ENCODE data around the gene BIK.

Gene BIK

DNA sequence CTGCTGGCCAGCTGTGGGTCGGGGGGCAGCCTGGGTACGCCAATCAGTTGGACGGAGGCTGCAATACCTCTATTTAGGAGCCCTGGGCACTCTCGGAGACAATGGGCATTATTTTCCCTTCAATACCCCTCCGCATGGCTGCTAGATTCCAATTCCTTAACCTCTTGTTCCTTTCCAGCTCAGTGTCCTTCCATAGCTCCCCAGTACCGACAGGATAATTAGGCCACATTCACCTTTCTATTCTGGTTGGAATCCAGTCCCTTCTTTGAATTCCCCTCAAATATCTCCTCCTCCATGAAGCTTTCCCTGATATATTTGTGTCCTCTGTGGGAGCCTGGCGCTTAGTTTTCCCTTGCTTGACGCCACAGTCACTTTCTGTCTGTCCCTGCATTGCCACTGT lies 4.2 kb upstream of the BIK start:
- no peak for DNase-seq

GRCh38 chr22:43109511-43109910 lies 1.0 kb upstream of the BIK start:
- no peak for DNase-seq

DNA sequence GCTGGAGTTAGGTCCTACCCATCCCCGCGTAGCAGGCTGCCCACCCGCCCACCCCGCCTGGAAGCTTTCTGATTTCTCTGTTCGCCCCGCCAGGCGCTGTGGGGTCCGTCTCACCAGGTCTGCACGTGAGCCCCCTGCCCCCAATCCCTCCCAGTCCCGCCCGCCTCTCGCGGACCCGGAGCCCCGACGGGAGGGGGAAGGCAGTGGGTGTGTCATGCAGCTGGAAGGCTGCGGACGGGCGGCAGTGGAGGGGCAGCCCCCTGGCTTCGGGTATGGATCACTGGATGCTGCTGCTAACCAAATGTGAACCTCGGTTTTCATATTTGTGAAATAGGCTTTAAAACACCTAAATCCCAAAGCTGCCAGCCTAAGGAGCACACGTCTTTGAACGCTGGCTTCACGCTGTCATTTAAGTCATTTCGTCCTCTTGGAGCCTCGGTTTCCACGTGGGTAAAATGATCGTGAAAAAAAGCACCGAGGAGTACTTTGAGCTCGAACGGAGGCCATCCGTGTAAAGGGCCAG lies 568 bp upstream of the BIK start:
- DNase-seq = no peak

DNA sequence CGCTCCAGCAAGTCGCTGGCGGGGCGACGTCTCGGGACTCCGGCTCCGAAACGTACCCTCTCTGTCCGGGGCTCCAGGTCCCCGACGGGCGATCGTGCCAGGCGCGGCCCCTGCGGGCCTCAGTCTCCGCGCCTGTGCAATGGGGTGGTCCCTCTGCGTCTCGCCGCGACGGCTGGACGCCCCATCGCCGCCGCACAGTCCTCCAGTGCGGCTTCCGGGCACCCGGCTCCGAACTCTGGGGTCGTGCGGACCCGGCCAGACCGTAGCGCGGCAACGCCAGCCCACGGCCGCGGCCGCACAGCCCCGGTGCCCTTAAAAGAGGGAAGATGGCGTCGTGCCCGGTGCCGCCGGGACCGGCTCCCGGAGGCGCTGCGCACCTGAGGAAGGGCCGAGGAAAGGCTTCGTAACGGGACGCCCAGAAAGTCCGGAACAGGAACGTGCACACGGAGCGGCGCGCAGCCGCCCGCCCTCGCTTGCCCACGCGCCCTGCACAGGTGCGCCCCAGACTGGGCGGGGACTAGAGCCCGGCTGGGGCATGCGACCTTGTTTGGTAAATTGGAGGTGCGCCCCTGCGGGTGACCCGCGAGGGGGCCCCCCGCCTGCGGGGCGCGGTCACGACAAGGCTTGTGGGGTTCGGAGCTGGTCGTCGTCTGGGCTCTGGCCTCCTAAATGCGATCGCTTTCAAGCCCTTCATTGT lies 525 bp downstream of the BIK start:
- peak; percentile 29 for DNase-seq

- no peak for DNase-seq
Observed at GRCh38 chr22:43113526-43114251, 3.1 kb downstream of the BIK start.

DNA sequence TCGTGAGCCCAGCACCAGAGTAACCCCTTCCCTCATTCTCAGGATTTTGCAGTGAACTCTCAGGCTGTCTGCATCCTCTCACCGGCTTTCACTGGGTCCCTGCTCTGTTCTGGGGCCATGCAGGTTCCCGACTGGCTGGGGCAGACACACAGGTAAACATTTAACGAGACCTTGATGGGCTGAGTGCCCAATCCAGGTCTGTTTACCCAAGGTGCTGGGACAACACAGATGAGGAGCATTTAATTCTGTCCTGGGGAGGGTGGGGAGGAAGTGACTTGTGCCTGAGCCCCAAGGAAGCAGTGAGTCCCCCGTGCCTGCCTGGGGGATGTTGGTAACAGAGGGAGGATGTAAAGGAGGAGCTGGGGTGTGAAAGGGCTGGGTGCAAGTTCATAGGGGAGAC lies 4.4 kb downstream of the BIK start:
- DNase-seq = no peak

DNA sequence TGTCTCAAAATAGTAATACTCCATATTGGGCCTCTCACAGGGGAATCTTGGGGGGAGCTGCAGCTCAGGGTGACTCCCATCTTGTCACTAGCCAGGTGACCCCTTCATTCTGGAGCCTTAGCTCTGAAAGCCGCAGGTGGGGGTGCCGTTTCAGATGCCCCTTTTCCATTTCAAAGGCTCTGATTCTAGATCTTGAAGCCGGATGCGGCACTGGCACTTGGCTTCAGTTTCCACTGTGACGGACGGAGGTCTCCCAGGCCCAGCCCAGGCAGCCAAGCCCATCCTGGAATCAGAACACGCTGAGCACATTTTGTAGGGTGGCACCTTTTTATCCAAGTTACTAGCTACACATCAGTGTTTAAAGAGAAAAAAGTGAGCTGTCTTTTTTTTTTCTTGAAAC lies 6.4 kb downstream of the BIK start:
- no peak for DNase-seq

- no peak for DNase-seq
Observed at GRCh38 chr22:43118024-43118849, 7.7 kb downstream of the BIK start.

DNA sequence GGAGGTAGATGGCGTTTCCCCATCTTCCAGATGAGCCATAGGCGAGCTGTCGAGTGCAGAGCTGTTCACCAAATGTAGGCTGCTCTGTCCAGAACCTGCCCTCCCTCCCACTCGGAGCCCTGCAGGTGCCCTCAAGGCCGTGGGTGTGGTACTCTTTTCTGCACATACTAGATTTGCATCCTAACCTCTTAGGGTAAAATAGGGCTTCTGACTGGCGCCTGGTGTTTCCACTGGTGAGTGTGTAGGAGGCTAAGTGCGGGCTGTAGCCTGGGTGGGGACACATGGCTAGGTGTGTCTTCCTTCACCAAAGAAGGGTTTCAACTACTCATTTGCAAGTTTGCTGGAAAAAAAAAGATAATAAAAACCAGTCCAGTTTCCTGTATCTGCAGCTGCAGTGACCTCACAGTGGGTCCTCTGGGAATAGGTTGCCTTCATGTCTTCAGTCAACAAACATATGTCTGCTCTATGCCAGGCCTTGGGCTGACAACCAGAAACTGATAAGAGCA lies 8.5 kb downstream of the BIK start:
- no peak for DNase-seq

GRCh38 chr22:43126501-43127165 lies 16.1 kb downstream of the BIK start:
- no peak for DNase-seq

DNA sequence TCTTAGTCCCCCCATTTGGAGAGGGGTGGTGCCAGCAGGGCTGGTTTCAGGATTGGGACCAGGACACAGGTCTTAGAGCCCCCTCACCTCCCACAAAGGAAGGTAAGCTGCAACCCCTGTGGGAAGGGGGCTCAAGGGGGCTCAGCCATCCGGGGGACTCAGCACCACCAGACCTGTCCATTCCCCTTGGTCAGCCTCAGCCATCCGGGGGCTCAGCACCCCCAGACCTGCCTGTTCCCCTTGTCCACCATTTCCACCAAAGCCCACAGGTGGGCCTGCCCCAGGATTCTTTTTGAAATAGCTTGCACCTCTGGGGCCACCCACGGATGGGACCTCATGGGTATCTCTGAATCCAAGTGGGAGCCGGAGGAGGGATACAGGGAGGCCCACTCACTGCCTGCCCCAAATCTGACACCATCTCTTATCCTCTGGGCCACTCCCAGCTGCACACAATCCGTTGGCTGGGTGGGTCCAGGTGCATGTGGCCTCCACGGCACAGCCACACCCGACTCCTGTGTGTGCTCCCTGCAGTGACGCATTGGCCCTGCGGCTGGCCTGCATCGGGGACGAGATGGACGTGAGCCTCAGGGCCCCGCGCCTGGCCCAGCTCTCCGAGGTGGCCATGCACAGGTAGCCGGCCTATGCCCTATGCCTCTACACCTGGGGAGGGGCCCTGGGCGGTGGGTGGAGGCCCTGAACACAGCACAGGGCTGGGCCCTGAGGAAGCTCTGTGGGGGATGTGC lies 16.8 kb downstream of the BIK start:
- DNase-seq = no peak

- no peak for DNase-seq
Observed at GRCh38 chr22:43128116-43128515, 17.6 kb downstream of the BIK start.

- no peak for DNase-seq
Observed at GRCh38 chr22:43128928-43129424, 18.4 kb downstream of the BIK start.

DNA sequence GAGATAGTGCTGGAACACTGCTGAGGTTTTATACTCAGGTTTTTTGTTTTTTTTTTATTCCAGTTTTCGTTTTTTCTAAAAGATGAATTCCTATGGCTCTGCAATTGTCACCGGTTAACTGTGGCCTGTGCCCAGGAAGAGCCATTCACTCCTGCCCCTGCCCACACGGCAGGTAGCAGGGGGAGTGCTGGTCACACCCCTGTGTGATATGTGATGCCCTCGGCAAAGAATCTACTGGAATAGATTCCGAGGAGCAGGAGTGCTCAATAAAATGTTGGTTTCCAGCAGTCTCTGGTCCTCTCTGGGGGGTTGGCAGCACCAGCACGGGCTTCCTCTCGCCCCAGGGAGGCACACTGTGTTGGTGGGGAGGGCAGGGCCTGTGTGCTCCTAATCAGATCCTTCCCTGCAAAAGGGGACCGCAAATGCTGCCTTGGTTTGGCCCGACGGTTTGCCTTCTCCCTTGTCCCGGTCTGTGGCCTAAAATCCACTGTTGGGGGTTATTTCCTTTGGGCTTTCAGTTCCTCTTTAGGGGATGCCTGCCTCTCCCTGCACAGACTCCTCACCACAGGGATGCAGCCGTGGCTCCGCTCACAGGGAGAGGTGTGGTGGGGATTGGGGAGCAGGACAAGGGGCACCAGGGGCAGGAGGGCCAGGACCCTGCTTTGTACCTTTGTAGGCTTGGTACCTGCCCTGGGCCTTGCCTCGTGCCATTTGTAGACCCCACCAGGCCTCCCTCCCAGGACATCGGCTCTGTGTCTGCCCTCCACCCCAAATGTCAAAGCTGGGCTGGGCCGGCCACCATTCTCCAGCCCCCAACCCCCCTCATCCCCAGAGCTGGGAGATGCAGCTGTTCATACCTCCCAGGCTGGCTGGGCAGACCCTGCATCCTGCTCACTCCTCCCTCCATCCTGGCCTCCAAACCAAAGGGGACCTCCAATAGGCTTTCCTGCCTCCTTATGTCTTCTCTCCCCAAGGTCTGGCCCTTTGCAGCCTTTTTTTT lies 19.2 kb downstream of the BIK start:
- no peak for DNase-seq

DNA sequence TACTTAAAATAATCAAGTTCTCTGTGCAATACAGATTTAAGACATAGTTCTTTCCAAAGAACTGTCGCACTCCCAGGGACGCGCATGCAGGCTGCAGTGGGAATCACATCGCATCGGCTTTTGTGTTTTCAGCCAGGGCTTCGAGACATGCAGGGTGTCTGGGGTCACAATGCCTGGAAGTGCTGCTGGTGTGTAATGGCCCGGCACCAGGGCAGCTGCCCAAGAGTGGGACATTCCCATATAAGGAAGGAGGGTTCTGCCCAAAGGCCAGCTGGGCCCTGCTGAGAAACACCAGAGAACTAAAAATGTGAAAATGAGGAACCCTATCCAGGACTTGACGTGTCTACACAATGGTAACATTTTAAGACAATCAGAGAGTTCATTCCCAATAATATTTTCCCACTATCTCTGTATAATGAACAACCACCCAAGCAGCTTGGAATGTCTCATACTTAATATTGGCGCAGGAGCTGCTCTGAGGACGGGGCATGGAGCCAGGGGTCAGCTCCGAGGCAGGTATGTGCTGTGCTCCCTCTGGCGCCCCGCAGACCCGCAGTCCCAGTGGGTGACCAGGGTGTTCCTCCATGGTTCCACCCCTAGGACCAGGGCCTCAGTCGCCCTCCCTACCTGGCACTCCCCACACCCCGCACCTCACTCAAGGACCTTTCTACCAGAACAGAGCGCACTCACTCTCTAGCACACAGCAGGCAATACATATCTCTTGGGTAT lies 21.4 kb downstream of the BIK start:
- DNase-seq = no peak

- no peak for DNase-seq
Observed at GRCh38 chr22:43133401-43133800, 22.9 kb downstream of the BIK start.

DNA sequence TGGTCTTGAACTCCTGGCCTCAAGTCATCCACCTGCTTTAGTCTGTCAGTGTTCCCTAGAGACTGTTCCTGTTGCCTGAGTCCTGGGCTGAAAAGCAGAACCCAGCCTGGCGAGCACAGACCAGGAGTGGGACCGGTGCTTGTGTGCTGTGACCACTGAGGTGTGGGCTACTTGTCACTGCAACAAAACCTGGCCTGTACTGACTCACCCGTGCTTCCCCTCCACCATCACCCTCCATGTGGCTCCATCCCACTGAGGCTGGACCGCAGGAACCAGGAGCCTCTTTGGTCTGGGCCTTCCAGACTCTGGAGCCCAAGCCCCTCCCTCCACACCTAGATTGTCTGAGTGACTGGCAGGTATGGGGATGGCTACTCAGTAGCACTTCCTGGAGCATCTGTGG lies 24.0 kb downstream of the BIK start:
- no peak for DNase-seq

GRCh38 chr22:43135565-43135964 lies 25.0 kb downstream of the BIK start:
- DNase-seq = no peak

- DNase-seq = peak; percentile 45
Observed at GRCh38 chr22:43136255-43136654, 25.7 kb downstream of the BIK start.

DNA sequence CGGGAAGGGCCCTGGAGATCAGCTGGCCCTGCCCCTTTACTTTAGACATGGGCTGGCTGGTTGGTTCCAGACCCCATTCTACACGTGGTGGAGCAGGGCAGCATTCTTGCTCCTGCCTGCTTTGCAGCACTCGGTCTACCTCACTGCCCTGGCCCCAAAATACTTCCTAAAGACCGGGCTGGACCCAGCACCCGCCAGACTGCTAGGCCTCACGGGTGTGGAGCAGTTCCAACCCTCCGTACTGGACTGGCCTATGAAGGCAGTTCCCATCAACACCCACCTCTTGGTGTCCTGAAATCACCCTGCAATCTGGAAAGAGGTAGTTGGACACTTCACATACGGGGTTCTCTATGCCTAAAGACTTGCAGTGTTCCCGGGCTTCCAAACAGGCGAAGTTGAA lies 26.3 kb downstream of the BIK start:
- DNase-seq = no peak

Data from activated gamma-delta T cell treated with Interleukin-2 at 50 U/mL for 16 hours (primary cell).